ENCODE results near the gene CBLN3. TPM values are rescaled to one million over a fixed set of nuclear protein-coding genes. Genes with fewer than 3 reads are reported as not detected.

Gene CBLN3
- total RNA-seq, 1 experiment from 2014 or later, result 1.1 TPM

DNA sequence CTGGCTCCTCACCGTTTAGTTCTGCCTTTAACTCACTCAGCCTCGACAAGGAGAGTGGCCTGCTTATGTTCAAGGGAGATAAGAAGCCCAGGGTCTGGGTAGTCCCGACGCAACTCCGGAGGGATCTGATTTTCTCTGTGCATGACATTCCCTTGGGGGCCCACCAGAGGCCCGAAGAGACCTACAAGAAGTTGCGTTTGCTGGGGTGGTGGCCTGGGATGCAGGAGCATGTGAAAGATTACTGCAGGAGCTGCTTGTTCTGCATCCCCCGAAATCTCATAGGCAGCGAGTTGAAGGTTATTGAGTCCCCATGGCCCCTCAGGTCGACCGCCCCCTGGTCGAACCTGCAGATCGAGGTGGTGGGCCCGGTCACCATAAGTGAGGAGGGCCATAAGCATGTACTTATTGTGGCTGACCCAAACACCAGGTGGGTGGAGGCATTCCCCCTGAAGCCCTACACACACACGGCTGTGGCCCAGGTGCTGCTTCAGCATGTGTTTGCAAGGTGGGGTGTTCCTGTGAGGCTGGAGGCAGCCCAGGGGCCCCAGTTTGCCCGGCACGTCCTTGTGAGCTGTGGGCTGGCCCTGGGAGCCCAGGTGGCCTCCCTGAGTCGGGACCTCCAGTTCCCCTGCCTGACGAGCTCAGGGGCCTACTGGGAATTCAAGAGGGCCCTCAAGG, 13.1 kb downstream of the CBLN3 start:
- no peaks in the 10 kb centered on the region for H3K36me3 ChIP-seq (ENCODE audit: insufficient read depth, low read length)
- no peak overlapping the region for H3K4me3 ChIP-seq (ENCODE audit: low read length)
- no peaks in the 10 kb centered on the region for H3K9me3 ChIP-seq (ENCODE audit: low read length)
- H3K79me2 ChIP-seq (ENCODE audit: low read length), result no peaks in the 10 kb centered on the region
- no peak overlapping the region for H3K9ac ChIP-seq (ENCODE audit: low read length)
- H3K4me1 ChIP-seq (ENCODE audit: low read length), result no peaks in the 10 kb centered on the region
- H3K27me3 ChIP-seq (ENCODE audit: low read length), result no peaks in the 10 kb centered on the region
- no peak for DNase-seq
- no peak overlapping the region for H2AFZ ChIP-seq (ENCODE audit: low read length)
- H3K4me2 ChIP-seq (ENCODE audit: low read depth, low read length, poor library complexity, severe bottlenecking), result no peak overlapping the region
- H3K27ac ChIP-seq (ENCODE audit: low read length), result no peak overlapping the region
- H3K9me2 ChIP-seq (replicated peaks; ENCODE audit: insufficient read depth, low read length), result no peaks in the 10 kb centered on the region
- no peaks in the 10 kb centered on the region for H4K20me1 ChIP-seq (ENCODE audit: insufficient read depth, low read depth, low read length)

DNA sequence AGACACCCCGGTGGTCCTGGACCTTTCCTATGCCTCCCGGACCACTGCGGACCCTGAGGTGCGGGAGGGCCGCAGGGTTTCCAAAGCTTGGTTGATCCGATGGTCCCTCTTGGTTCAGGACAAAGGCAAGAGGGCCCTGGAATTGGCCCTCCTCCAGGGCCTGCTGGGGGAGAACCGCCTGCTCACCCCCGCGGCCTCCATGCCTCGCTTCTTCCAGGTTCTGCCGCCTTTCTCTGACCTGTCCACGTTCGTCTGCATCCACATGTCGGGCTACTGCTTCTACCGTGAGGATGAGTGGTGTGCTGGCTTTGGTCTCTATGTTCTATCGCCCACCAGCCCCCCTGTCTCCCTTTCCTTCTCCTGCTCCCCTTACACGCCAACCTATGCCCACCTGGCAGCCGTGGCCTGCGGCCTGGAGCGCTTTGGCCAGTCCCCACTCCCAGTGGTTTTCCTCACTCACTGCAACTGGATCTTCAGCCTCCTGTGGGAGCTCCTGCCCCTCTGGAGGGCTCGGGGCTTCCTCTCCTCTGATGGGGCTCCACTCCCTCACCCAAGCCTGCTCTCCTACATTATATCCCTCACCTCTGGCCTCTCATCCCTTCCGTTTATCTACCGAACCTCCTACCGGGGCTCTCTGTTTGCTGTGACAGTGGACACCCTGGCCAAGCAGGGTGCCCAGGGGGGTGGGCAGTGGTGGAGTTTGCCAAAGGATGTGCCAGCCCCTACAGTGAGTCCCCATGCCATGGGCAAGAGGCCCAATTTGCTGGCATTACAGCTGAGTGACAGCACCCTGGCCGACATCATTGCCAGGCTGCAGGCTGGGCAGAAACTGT, 13.8 kb downstream of the CBLN3 start:
- H3K4me1 ChIP-seq (ENCODE audit: low read length), result no peaks in the 10 kb centered on the region
- no peak overlapping the region for H3K9ac ChIP-seq (ENCODE audit: low read length)
- no peaks in the 10 kb centered on the region for H4K20me1 ChIP-seq (ENCODE audit: insufficient read depth, low read depth, low read length)
- no peaks in the 10 kb centered on the region for H3K9me3 ChIP-seq (ENCODE audit: low read length)
- DNase-seq, result no peak
- H3K79me2 ChIP-seq (ENCODE audit: low read length), result no peaks in the 10 kb centered on the region
- no peak overlapping the region for H3K27ac ChIP-seq (ENCODE audit: low read length)
- H3K27me3 ChIP-seq (ENCODE audit: low read length), result no peaks in the 10 kb centered on the region
- H2AFZ ChIP-seq (ENCODE audit: low read length), result no peak overlapping the region
- H3K9me2 ChIP-seq (replicated peaks; ENCODE audit: insufficient read depth, low read length), result no peaks in the 10 kb centered on the region
- H3K36me3 ChIP-seq (ENCODE audit: insufficient read depth, low read length), result no peaks in the 10 kb centered on the region
- no peak overlapping the region for H3K4me2 ChIP-seq (ENCODE audit: low read depth, low read length, poor library complexity, severe bottlenecking)
- H3K4me3 ChIP-seq (ENCODE audit: low read length), result no peak overlapping the region

GRCh38 chr14:24414732-24415420, 14.6 kb downstream of the CBLN3 start:
- H3K4me3 ChIP-seq (ENCODE audit: low read length), result no peak overlapping the region
- H3K9ac ChIP-seq (ENCODE audit: low read length), result no peak overlapping the region
- H3K4me2 ChIP-seq (ENCODE audit: low read depth, low read length, poor library complexity, severe bottlenecking), result no peak overlapping the region
- H3K79me2 ChIP-seq (ENCODE audit: low read length), result no peaks in the 10 kb centered on the region
- no peak overlapping the region for H3K27ac ChIP-seq (ENCODE audit: low read length)
- H3K27me3 ChIP-seq (ENCODE audit: low read length), result no peaks in the 10 kb centered on the region
- no peaks in the 10 kb centered on the region for H3K36me3 ChIP-seq (ENCODE audit: insufficient read depth, low read length)
- H3K9me3 ChIP-seq (ENCODE audit: low read length), result no peaks in the 10 kb centered on the region
- no peak overlapping the region for H2AFZ ChIP-seq (ENCODE audit: low read length)
- H3K9me2 ChIP-seq (replicated peaks; ENCODE audit: insufficient read depth, low read length), result no peaks in the 10 kb centered on the region
- no peaks in the 10 kb centered on the region for H4K20me1 ChIP-seq (ENCODE audit: insufficient read depth, low read depth, low read length)
- DNase-seq, result no peak
- H3K4me1 ChIP-seq (ENCODE audit: low read length), result no peaks in the 10 kb centered on the region

GRCh38 chr14:24414077-24414476, 15.4 kb downstream of the CBLN3 start:
- H3K27ac ChIP-seq (ENCODE audit: low read length), result no peak overlapping the region
- no peak overlapping the region for H2AFZ ChIP-seq (ENCODE audit: low read length)
- H3K4me3 ChIP-seq (ENCODE audit: low read length), result no peak overlapping the region
- H3K4me1 ChIP-seq (ENCODE audit: low read length), result no peaks in the 10 kb centered on the region
- no peaks in the 10 kb centered on the region for H3K9me3 ChIP-seq (ENCODE audit: low read length)
- H3K9ac ChIP-seq (ENCODE audit: low read length), result no peak overlapping the region
- no peaks in the 10 kb centered on the region for H3K79me2 ChIP-seq (ENCODE audit: low read length)
- no peaks in the 10 kb centered on the region for H3K9me2 ChIP-seq (replicated peaks; ENCODE audit: insufficient read depth, low read length)
- H4K20me1 ChIP-seq (ENCODE audit: insufficient read depth, low read depth, low read length), result no peaks in the 10 kb centered on the region
- H3K36me3 ChIP-seq (ENCODE audit: insufficient read depth, low read length), result no peaks in the 10 kb centered on the region
- no peaks in the 10 kb centered on the region for H3K27me3 ChIP-seq (ENCODE audit: low read length)
- DNase-seq, result no peak
- no peak overlapping the region for H3K4me2 ChIP-seq (ENCODE audit: low read depth, low read length, poor library complexity, severe bottlenecking)

GRCh38 chr14:24411443-24412389, 17.8 kb downstream of the CBLN3 start:
- Histone ChIP-seq H3K4me3 (ENCODE audit: low read length) (no peak overlapping the region), H3K79me2 (ENCODE audit: low read length) (no peaks in the 10 kb centered on the region), H3K9ac (ENCODE audit: low read length) (no peak overlapping the region), H4K20me1 (ENCODE audit: insufficient read depth, low read depth, low read length) (no peaks in the 10 kb centered on the region), H2AFZ (ENCODE audit: low read length) (no peak overlapping the region), H3K9me3 (ENCODE audit: low read length) (no peaks in the 10 kb centered on the region), H3K36me3 (ENCODE audit: insufficient read depth, low read length) (no peaks in the 10 kb centered on the region), H3K4me2 (ENCODE audit: low read depth, low read length, poor library complexity, severe bottlenecking) (no peak overlapping the region), H3K4me1 (ENCODE audit: low read length) (no peaks in the 10 kb centered on the region), H3K27ac (ENCODE audit: low read length) (no peak overlapping the region), H3K27me3 (ENCODE audit: low read length) (no peaks in the 10 kb centered on the region), H3K9me2 (replicated peaks; ENCODE audit: insufficient read depth, low read length) (no peaks in the 10 kb centered on the region)
- DNase-seq, result peak; percentile 85

- Histone ChIP-seq H3K79me2 (ENCODE audit: low read length) (no peaks in the 10 kb centered on the region), H3K4me1 (ENCODE audit: low read length) (no peaks in the 10 kb centered on the region), H4K20me1 (ENCODE audit: insufficient read depth, low read depth, low read length) (no peaks in the 10 kb centered on the region), H2AFZ (ENCODE audit: low read length) (no peak overlapping the region), H3K4me3 (ENCODE audit: low read length) (no peak overlapping the region), H3K36me3 (ENCODE audit: insufficient read depth, low read length) (no peaks in the 10 kb centered on the region), H3K9me2 (replicated peaks; ENCODE audit: insufficient read depth, low read length) (no peaks in the 10 kb centered on the region), H3K9ac (ENCODE audit: low read length) (no peak overlapping the region), H3K27me3 (ENCODE audit: low read length) (no peaks in the 10 kb centered on the region), H3K9me3 (ENCODE audit: low read length) (no peaks in the 10 kb centered on the region), H3K4me2 (ENCODE audit: low read depth, low read length, poor library complexity, severe bottlenecking) (no peak overlapping the region), H3K27ac (ENCODE audit: low read length) (no peak overlapping the region)
- no peak for DNase-seq
Measured at GRCh38 chr14:24409956-24410355, 19.5 kb downstream of the CBLN3 start.

DNA sequence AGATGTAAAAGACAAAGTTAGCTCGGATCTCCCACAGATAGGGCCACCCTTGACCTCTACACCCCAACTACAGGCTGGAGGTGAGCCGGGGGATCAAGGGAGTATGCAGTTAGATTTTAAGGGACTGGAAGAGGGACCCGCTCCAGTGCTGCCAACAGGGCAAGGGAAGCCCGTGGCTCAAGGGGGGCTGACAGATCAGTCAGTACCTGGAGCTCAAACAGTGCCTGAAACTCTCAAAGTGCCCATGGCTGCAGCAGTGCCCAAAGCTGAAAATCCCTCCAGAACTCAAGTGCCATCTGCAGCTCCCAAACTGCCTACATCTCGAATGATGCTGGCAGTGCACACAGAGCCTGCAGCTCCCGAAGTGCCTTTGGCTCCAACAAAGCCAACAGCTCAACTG, 20.3 kb downstream of the CBLN3 start:
- no peak overlapping the region for H3K4me3 ChIP-seq (ENCODE audit: low read length)
- H3K9me3 ChIP-seq (ENCODE audit: low read length), result no peaks in the 10 kb centered on the region
- H3K4me2 ChIP-seq (ENCODE audit: low read depth, low read length, poor library complexity, severe bottlenecking), result no peak overlapping the region
- H3K27ac ChIP-seq (ENCODE audit: low read length), result no peak overlapping the region
- H4K20me1 ChIP-seq (ENCODE audit: insufficient read depth, low read depth, low read length), result no peaks in the 10 kb centered on the region
- H3K36me3 ChIP-seq (ENCODE audit: insufficient read depth, low read length), result no peaks in the 10 kb centered on the region
- H3K9ac ChIP-seq (ENCODE audit: low read length), result no peak overlapping the region
- no peaks in the 10 kb centered on the region for H3K4me1 ChIP-seq (ENCODE audit: low read length)
- H3K27me3 ChIP-seq (ENCODE audit: low read length), result no peaks in the 10 kb centered on the region
- H3K9me2 ChIP-seq (replicated peaks; ENCODE audit: insufficient read depth, low read length), result no peaks in the 10 kb centered on the region
- DNase-seq, result no peak
- H3K79me2 ChIP-seq (ENCODE audit: low read length), result no peaks in the 10 kb centered on the region
- H2AFZ ChIP-seq (ENCODE audit: low read length), result no peak overlapping the region
